B cell (primary cell): ENCODE results near the gene CHIT1. TPM values are rescaled to one million over a fixed set of nuclear protein-coding genes. Genes with fewer than 3 reads are reported as not detected.

Source experiments
- ATAC-seq: fragments of 200-7000 bp; cut with Tn5 transposase; one replicate; pipeline ENCODE4 v1.10.0; 2021; ENCODE audit warnings: low read depth, mild to moderate bottlenecking, moderate number of reproducible peaks, moderate library complexity
- CTCF ChIA-PET: fragments of 350-600 bp; sonication (Branson Sonifier 250); formaldehyde crosslinking; loops from one replicate; lab custom pipeline; 2021; ENCODE audit warnings: antibody characterized with exemption, inconsistent platforms; lab: Charles Lee
- POLR2A ChIA-PET: fragments of 350-600 bp; sonication (Branson Sonifier 250); formaldehyde crosslinking; loops from one replicate; lab custom pipeline; 2021; ENCODE audit warnings: antibody characterized with exemption; lab: Charles Lee
- DNase-seq: peaks from one replicate; pipeline ENCODE4 v3.0.0; 2013
- H2AFZ ChIP-seq: 2 replicates; pipeline ENCODE4 v1.6.1; 2012; ENCODE audit warnings: mild to moderate bottlenecking, low read depth, low read length; ENCODE audit not compliant: insufficient read depth, poor library complexity, severe bottlenecking
- H3K27ac ChIP-seq, 2 donors: 1 replicate in 1 of 2; 2 replicates in 1 of 2; pipeline ENCODE4 v1.5.1; 2012 to 2013; ENCODE audit warnings: low read length in 2 of 2, mild to moderate bottlenecking in 2 of 2, moderate library complexity in 1 of 2
- H3K27me3 ChIP-seq, 4 experiments: fragments of 200-600 bp in 1 of 4; sonication (generic) in 1 of 4; replicated peaks in 1 of 4; 1 replicate in 2 of 4; 2 replicates in 2 of 4; pipeline versions ENCODE4 v1.6.1 to v1.7.0; 2013 to 2016; ENCODE audit warnings: low read length in 3 of 4, mild to moderate bottlenecking in 2 of 4, mixed read lengths in 1 of 4, moderate library complexity in 1 of 4; ENCODE audit not compliant: insufficient read depth in 4 of 4, control insufficient read depth in 3 of 4; ENCODE audit errors: control extremely low read depth in 1 of 4
- H3K36me3 ChIP-seq, 2 experiments: replicated peaks in 1 of 2; 1 replicate in 1 of 2; 2 replicates in 1 of 2; pipeline versions ENCODE4 v1.6.1 to v1.7.1; 2013; ENCODE audit warnings: low read length in 1 of 2; ENCODE audit not compliant: insufficient read depth in 2 of 2, control insufficient read depth in 1 of 2; ENCODE audit errors: control extremely low read depth in 1 of 2, extremely low read depth in 1 of 2
- H3K4me1 ChIP-seq, 2 donors: fragments of 200-600 bp in 1 of 2; sonication (generic) in 1 of 2; 1 replicate in 1 of 2; 2 replicates in 1 of 2; pipeline versions ENCODE4 v1.5.1 to v1.6.1; 2013 to 2017; ENCODE audit warnings: low read length in 2 of 2; ENCODE audit not compliant: control insufficient read depth in 2 of 2, insufficient read depth in 2 of 2
- H3K4me2 ChIP-seq: replicated peaks from 2 replicates; pipeline ENCODE3; 2012; ENCODE audit warnings: mild to moderate bottlenecking, low read depth, low read length; ENCODE audit not compliant: poor library complexity, severe bottlenecking
- H3K4me3 ChIP-seq, 5 experiments: fragments of 200-600 bp in 1 of 5; sonication (generic) in 1 of 5; 1 replicate in 3 of 5; 2 replicates in 2 of 5; pipeline versions ENCODE4 v1.5.1 to v1.7.0; 2011 to 2016; ENCODE audit warnings: low read length in 4 of 5, mild to moderate bottlenecking in 4 of 5, low read depth in 2 of 5, control low read depth in 1 of 5, moderate library complexity in 1 of 5; ENCODE audit not compliant: insufficient read depth in 1 of 5; ENCODE audit errors: control extremely low read depth in 1 of 5, extremely low read depth in 1 of 5
- H3K79me2 ChIP-seq: fragments of 200-600 bp; sonication (generic); one replicate; pipeline ENCODE4 v1.6.0; 2016; ENCODE audit warnings: low read length; ENCODE audit not compliant: control insufficient read depth, insufficient read depth
- H3K9ac ChIP-seq: fragments of 200-600 bp; sonication (generic); 2 replicates; pipeline ENCODE4 v1.6.1; 2017; ENCODE audit warnings: mild to moderate bottlenecking, low read length, moderate library complexity
- H3K9me3 ChIP-seq, 3 donors: one replicate each; pipeline versions ENCODE4 v1.6.1 to v1.7.1; 2013; ENCODE audit warnings: low read length in 2 of 3; ENCODE audit not compliant: control insufficient read depth in 2 of 3, insufficient read depth in 1 of 3; ENCODE audit errors: control extremely low read depth in 1 of 3
- H4K20me1 ChIP-seq: 2 replicates; pipeline ENCODE4 v1.6.0; 2012; ENCODE audit warnings: mild to moderate bottlenecking, low read length; ENCODE audit not compliant: insufficient read depth, control insufficient read depth, poor library complexity, severe bottlenecking
- H3K27ac Mint-ChIP-seq: one replicate; pipeline ENCODE4 v1.8.0; 2021; ENCODE audit warnings: mixed read lengths
- H3K27me3 Mint-ChIP-seq: one replicate; pipeline ENCODE4 v1.8.0; 2021; ENCODE audit warnings: mixed read lengths
- H3K4me1 Mint-ChIP-seq: one replicate; pipeline ENCODE4 v1.8.0; 2021; ENCODE audit warnings: mixed read lengths
- H3K4me3 Mint-ChIP-seq: one replicate; pipeline ENCODE4 v1.8.0; 2021; ENCODE audit warnings: mixed read lengths
- H3K9me3 Mint-ChIP-seq: one replicate; pipeline ENCODE4 v1.8.0; 2022; ENCODE audit warnings: mixed read lengths; ENCODE audit not compliant: insufficient read depth
- CTCF ChIP-seq: fragments of 200-600 bp; IDR thresholded peaks from one replicate; pipeline ENCODE4 v1.8.0; 2022; ENCODE audit warnings: antibody characterized with exemption, mild to moderate bottlenecking
- EZH2 ChIP-seq: IDR thresholded peaks from 2 replicates; pipeline ENCODE4 v1.6.1; 2012; ENCODE audit warnings: borderline replicate concordance, low read depth, mild to moderate bottlenecking, moderate library complexity, low read length; ENCODE audit not compliant: insufficient read depth, poor library complexity, severe bottlenecking
- WGBS: methylation state at CpG from one replicate; pipeline ENCODE4 v1.1.5; 2013; ENCODE audit warnings: missing lambda C conversion rate; ENCODE audit not compliant: insufficient coverage; 5-methylcytosine and 5-hydroxymethylcytosine counted together
- intact Hi-C: fragments of 100-400 bp; cut with micrococcal nuclease; formaldehyde crosslinking; loops from one replicate; pipeline ENCODE4 v1.10.0; 2022
- polyA minus RNA-seq: library from RNA; depleted of rRNA, polyadenylated mRNA; stranded (reverse); fragments of >200 nt; gene quantifications from 2 replicates; pipeline ENCODE4 v1.2.3, GENCODE V29; 2012
- polyA plus RNA-seq: library from polyadenylated mRNA; depleted of rRNA; stranded (reverse); fragments of >200 nt; gene quantifications from 2 replicates; pipeline ENCODE4 v1.2.3, GENCODE V29; 2012
- total RNA-seq, 2 donors: library from RNA; stranded (reverse); fragments of 120-200 nt in 1 of 2; gene quantifications; 1 replicate in 1 of 2; 2 replicates in 1 of 2; pipeline versions ENCODE4 v1.2.3 to v1.2.4, GENCODE V29; 2013 to 2022

CHIT1 gene
- total RNA-seq (8.2 and 11.9 TPM in 2 replicates), polyA plus RNA-seq (2.0 and 4.8 TPM in 2 replicates), polyA minus RNA-seq (8.0 and 9.8 TPM in 2 replicates)
- 2.6 TPM for total RNA-seq (2013)

DNA sequence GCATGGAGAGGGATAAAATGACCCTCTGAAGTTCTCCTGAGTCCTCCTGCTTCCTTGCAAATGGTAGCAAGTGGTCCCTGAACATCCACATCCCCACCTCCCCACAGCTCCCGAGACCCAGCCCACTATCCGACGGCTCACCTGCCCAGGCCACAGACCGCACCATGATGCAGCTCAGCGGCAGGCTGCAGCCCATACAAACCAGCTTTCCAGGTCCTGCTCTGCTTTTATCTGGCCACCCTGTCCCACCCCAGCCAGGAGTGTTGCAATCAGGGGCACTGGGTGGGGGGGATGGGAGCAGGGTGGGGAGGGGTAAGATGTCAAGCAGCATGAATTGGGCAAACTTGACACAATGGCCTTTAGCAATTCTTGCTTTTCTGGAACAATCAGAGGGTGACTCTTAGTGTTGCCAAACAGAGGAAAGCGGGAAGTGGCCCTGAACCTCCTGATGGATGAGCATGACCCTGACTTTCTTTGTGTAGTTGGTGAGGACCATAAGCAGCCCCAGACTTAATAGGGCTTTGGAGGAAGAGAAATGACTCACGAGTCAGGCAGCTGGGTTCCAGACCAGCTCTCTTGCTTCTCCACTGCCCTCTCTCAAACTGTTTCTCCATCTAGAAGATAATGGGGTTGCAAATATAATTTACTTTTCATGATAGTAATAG, at the start of gene CHIT1:
Gene CHIT1 (minus strand): TSS at position 203 of the 665 bp plus-strand sequence. CDS start 37 bp downstream, at position 166.
- Mint-ChIP-seq H3K9me3 (peaks cover 4% of the 10 kb centered on the region), H3K4me1 (no peaks in the 10 kb centered on the region), H3K27ac (no peak within 1 kb of the TSS), H3K27me3 (peaks cover 35% of the 10 kb centered on the region), H3K4me3 (no peak within 1 kb of the TSS)
- TF ChIP-seq CTCF: no peak
- no peak for TF ChIP-seq EZH2
- Histone ChIP-seq H3K4me2 (no peak within 1 kb of the TSS), H3K27me3 (peaks cover 0 to 15% (median 3%) of the 10 kb centered on the region in 4 experiments), H2AFZ (no peak within 1 kb of the TSS), H3K9me3 (peaks cover 0 to 7% (median 4%) of the 10 kb centered on the region in 3 donors), H3K9ac (no peak within 1 kb of the TSS), H3K4me3 (no peak within 1 kb of the TSS), H4K20me1 (no peaks in the 10 kb centered on the region), H3K79me2 (no peaks in the 10 kb centered on the region), H3K27ac (no peak within 1 kb of the TSS), H3K4me1 (no peaks in the 10 kb centered on the region), H3K36me3 (no peaks in the 10 kb centered on the region)
- ATAC-seq (no peak), DNase-seq (no peak)
- 98% methylated on average over 5 of the region's 7 CpGs for WGBS
- intact Hi-C loops: no loop called here
- ChIA-PET CTCF (no interaction called here), POLR2A (no interaction called here)

DNA sequence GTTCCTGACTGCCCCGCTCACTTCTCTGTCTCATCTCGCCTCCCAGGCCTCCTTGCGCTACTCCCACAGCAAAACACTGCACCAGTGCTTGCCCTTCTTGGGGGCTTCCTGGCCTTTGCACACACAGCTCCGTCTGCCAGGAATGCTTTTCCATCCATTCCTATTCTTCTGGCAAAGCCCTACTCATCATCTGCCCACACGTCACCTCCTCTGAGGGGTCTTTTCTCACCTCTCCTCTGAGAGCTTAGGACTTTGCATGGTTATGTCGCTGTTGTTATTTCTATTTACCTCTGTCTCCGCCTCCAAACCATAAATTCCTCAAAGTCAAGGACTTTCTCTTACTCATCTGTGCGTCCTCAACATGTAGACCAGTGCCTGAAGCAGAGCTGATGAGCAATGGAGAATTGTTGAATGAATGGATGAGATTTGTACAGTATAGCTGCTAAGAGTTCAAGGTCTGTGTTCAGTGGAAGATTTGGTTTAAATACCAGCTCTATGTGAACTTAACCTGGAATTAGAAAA, 49.5 kb upstream of the CHIT1 start:
- peak; percentile 5 for DNase-seq
- ChIA-PET POLR2A (interaction anchor here (1.0 to 16.0 kb wide), 5 partner anchors 9 to 45 kb away, joined by 11 to 307 read pairs (median 178); partner anchors contain the start of gene BTG2), CTCF (interaction anchor here (2.0 to 37.7 kb wide), 7 partner anchors 9 to 208 kb away, joined by 7 to 1776 read pairs (median 16); partner anchors contain the start of genes BTG2 and FMOD)
- Histone ChIP-seq H3K4me2 (peak overlapping the region; percentile 67), H3K36me3 (no peaks in the 10 kb centered on the region), H4K20me1 (no peaks in the 10 kb centered on the region), H3K27me3 (no peaks in the 10 kb centered on the region), H3K79me2 (peaks cover 39% of the 10 kb centered on the region), H3K9me3 (no peaks in the 10 kb centered on the region), H2AFZ (peak overlapping the region; percentile 82), H3K4me3 (no peak overlapping the region), H3K9ac (no peak overlapping the region), H3K27ac (peak overlapping the region in 1 of 2 donors; percentile 76), H3K4me1 (peaks cover 65 to 69% of the 10 kb centered on the region in 2 donors)
- Mint-ChIP-seq H3K27ac (peak overlapping the region; percentile 75), H3K4me3 (peak overlapping the region; percentile 23), H3K9me3 (no peaks in the 10 kb centered on the region), H3K27me3 (no peaks in the 10 kb centered on the region), H3K4me1 (peaks cover 76% of the 10 kb centered on the region)
- no peak for ATAC-seq
- intact Hi-C loops: loop anchor here (1.0 kb wide), 1 partner anchor 7 kb away; no protein-coding TSS in a partner anchor
- no peak for TF ChIP-seq EZH2
- TF ChIP-seq CTCF: no peak
- 94% methylated on average over 4 of the region's 8 CpGs for WGBS
